Stimulated activated CD4-positive, alpha-beta T cell treated with anti-CD3 and anti-CD28 coated beads, Interleukin-12 subunit alpha, Interleukin-12 subunit beta, amount 100 ng/mL, for 4 hours (primary cell): ENCODE measurements around the gene SUPT20HL2.
A peak's percentile ranks its signal among the peaks of the same experiment; 100 is the strongest.
"Not testable (repeated sequence)": the region's sequence is repeated elsewhere in the genome, so short reads cannot be mapped to it uniquely, and the experiment has no call there.

Experiments
- DNase-seq: peaks from one replicate; pipeline ENCODE4 v3.0.0-alpha.2; 2020

Gene SUPT20HL2

DNA sequence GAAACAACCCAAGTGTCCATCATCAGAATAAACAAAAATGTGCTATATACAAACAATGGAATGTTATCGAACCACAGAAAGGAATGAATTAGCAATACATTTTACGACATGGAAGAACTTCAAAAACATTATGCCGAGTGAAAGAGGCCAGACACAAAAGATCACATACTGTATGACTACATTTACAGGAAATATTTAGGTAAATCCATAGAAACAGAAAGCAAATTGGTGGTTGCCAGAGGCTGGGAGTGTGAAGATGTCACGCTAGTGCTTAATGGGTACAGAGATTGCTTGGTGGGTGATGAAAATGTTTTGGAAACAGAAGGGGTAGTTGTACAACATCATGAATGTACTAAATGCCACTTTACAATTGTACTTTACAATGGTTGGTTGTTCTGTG lies 5.1 kb downstream of the SUPT20HL2 start:
- DNase-seq, result not testable (repeated sequence)

DNA sequence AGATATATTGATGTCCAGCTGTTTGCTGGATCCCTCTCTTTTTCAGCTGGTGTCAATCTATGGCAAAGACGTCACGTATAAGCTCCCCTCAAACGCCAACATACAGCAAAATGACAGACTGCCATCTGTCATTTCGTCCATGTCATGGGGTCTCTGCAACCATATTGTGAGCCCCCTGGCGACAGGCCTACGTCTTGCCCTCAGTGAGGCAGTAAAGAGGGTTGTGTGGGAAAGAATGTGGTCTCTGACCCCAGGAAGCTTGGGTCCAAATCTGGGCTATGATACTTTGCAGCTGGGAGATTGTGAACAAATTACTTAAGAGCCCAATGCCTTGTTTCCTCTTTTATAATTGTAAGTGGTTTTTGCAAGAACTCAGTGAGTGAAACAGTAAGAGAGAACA lies 7.4 kb downstream of the SUPT20HL2 start:
- no peak for DNase-seq

DNA sequence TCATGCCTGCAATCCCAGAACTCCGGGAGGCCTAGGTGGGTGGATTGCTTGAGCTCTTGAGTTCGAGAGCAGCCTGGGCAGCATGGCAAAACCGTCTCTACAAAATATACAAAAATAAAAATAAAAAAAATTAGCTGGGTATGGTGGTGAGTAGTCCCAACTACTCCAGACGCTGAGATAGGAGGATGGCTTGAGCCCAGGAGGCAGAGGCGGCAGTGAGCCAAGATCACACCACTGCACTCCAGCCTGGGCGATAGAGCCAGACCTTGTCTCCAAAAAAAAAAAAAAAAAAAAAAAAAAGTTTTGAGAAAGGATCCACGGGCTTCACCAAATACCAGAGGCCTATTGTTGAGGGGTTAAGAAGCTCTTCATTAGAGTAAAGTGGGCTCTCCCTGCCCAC lies 8.0 kb downstream of the SUPT20HL2 start:
- no peak for DNase-seq

DNA sequence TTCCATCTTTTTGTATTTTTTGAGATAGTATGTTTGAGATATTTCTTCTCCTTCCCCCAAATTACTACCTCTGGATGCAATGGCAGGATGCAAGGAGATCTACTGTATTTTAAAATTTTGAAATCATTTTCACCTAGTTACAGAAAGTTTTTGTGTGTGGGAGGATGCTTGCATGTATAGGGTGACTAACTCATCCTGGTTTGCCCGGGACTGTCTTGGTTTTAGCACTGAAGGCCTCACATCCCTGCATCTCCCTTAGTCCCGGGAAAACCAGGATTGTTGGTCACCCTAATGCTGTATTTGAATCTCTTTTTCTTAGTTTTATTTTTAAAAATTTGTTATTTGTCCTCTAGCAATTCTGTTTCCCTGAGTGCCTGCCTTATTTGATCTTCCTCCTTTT lies 12.1 kb downstream of the SUPT20HL2 start:
- DNase-seq, result no peak

DNA sequence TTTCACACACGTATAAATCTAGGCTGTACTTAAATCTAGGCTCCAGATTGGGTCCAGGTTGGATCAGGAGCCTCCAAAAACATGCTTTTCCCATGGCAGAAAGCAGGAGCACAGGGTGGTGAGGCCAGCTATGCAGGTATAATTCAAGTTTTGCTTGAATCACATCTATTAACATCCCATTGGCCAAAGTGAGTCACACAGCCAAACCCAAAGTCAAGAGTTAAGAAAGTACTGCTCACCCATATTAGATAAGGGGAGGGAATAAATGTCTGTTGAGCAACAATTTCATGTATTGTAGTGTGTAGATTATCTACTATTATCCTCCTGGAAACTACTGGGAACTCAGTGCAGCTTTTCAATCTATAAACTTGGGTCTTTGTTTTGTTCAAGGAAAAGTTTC lies 12.8 kb downstream of the SUPT20HL2 start:
- no peak for DNase-seq

DNA sequence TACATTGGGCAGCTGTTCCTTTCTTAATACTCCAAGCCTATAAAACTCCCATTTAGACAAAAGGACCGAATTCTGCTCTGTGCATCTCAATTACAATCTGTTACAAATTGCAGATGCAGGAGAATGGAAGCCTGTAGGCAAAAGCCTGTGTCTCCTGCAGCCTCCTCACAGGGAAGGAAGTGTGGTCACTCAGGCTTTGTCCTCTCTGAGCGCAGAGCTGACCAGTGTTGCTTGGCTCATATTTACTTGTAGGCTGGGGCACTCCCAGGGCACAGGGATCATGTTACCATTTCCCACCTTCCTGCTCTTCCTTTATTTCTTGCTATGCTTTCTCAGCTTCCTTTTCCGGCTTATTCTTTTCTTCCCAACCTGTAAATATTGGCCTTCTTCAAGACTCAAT lies 15.7 kb downstream of the SUPT20HL2 start:
- no peak for DNase-seq

DNA sequence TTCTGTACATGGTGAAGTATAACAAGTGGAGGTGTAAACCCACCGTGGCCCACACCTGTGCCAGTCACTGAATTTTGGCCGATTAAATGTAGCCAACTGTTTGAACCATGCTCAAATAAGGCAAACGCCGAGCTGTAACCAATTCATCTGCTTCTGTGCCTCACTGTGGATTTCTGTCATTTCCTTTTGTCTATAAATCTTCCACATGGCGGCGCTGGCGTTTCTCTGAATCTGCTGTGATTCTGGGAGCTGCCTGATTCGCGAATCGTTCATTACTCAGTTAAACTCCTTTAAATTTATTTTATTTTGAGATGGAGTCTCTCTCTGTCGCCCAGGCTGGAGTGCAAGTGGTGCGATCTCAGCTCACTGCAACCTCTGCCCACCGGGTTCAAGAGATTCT lies 19.2 kb downstream of the SUPT20HL2 start:
- DNase-seq, result peak; percentile 2

DNA sequence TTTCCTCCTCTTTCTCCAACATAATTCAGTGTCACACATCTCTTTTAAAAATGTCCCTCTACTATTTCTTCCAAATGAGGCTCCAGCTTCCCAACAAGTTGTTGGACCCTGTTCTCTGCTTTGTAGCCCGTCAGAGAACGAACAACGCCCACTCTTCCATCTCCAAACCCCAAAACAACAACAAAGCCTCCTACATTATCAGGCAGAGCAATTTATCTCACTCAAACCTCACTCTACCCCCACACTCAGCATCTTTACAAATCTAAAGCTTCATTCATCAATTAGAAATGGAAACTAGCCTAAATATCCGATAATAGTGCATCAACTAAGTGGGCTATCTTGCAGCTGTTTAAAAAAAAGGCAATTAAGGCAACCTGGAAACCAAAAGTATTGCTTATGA lies 20.5 kb downstream of the SUPT20HL2 start:
- no peak for DNase-seq

DNA sequence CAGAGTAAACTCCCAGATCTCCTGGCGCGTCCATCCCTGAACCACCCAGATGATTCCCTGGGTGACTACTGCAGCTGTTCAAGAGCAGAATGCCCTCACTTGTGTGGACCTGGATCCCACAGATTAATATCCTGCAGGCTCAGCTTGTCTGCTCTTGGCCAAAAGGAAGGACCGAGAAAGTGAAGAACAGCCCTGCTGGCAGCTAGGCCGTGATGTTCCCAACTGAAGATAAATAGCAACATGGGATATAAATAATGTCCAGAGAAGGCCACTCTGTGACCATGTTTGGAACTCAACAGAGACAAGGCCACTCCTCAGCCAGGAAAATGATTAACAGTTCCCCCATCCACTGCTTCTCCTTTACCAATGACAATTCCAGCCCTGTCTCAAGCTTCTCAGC lies 21.5 kb downstream of the SUPT20HL2 start:
- DNase-seq, result no peak

GRCh38 chrX:24285082-24285481 lies 28.8 kb downstream of the SUPT20HL2 start:
- DNase-seq, result no peak

DNA sequence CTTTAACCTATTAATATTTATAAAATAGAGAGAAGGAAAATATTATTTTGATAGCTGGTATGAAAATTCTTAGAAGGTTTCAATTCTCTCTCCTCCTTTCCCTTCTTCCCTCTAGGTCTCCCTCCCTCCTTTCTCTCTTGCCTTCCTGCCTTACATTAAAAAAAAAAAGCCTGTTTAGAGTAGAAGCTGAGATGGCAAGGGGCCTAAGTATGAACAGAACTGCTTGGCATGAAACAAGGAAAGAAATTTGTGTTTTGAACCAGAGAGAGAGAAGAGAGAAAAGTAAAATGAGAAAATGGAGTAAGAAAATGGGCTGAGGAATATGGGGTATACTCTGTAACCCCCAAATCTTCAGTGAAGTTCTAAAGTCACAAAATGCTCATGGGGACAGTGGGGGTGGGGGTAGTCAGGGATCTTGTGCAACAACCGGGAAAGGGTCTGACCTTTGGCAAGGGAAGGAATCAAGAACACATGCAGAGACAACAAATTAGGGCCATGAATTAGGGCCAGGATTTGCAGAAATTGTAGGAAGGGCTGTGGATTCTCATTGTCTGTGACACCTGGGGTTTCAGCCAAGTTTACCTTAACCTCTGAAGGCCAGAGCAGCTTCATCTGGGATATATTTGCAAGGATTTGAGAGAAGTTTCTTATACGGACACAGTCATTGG lies 30.6 kb downstream of the SUPT20HL2 start:
- no peak for DNase-seq

- no peak for DNase-seq
Measured at GRCh38 chrX:24282381-24283126, 31.3 kb downstream of the SUPT20HL2 start.

DNA sequence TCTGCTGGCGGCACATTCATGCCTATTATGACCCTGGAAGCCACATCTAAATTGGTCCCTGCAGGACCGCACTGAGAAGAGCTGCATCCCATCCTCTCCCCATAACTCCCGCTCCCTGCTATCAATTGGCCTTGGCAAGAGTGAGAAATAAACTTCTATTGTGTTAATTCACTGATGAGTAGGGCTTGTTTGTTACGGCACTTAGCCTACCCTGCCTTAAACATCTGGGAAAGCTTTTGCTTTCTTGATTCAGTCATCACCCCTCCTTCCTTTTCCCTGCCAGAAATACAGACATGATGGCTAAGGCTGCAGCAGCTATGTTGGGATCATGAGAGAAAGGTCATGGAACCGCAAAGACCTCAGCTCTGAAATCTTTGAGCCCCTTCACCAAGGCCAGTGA lies 36.5 kb downstream of the SUPT20HL2 start:
- DNase-seq, result no peak

DNA sequence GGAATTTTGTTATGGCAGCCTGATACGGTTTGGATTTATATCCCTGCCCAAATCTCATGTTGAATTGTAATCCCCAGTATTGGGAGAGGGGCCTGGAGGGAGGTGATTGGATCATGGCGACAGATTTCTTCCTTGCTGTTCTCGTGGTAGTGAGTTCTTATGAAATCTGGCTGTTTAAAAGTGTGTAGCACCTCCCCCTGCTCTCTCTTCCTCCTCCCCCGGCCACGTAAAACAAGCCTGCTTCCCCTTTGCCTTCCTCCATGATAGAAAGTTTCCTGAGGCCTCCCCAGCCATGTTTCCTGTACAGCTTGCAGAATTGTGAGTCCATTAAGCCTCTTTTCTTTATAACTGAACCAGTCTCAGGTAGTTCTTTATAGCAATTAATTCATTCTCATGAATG lies 37.9 kb downstream of the SUPT20HL2 start:
- DNase-seq, result no peak

- DNase-seq, result no peak
Measured at GRCh38 chrX:24271262-24271661, 42.6 kb downstream of the SUPT20HL2 start.

- no peak for DNase-seq
Measured at GRCh38 chrX:24268786-24269185, 45.1 kb downstream of the SUPT20HL2 start.

DNA sequence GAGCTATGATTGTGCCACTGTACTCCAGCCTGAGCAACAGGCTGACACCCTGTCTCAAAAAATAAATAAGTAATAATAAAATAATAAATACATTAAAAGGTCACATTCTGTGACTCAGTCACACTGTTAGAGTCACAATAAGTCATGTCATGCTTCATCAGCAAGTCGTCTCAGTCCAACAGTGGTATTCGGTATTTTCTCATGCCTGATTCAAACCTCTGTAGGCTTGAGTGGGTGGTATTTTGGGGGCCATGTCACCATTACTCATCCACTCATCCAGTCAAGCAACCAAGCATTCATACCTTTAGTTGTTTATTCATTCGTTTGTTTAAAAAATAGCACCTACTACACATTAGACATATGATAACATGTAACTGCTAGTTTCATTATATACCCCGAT lies 46.9 kb downstream of the SUPT20HL2 start:
- no peak for DNase-seq

GRCh38 chrX:24264383-24264782 lies 49.5 kb downstream of the SUPT20HL2 start:
- no peak for DNase-seq

DNA sequence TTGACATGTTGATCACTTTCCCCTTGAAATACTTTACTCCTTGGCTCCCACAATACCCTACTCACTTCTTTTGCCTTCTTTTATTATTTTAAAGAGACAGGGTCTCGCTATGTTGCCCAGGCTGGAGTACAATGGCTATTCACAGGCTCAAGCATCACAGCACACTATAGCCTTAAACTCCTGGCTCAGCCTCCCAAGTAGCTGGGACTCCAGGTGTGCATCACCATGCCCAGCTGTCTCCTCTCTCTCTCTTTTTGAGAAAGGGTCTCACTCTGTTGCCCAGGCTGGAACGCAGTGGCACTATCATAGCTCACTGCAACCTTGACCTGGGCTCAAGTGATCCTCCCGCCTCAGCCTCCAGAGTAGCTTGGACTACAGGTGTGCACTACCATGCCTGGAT lies 51.6 kb downstream of the SUPT20HL2 start:
- DNase-seq, result no peak
